Measurements from ENCODE around the gene FGF12. TPM values are rescaled to one million over a fixed set of nuclear protein-coding genes. Genes with fewer than 3 reads are reported as not detected.

FGF12 gene
- total RNA-seq, 1 experiment from 2014 or later, result 0.07 TPM

DNA sequence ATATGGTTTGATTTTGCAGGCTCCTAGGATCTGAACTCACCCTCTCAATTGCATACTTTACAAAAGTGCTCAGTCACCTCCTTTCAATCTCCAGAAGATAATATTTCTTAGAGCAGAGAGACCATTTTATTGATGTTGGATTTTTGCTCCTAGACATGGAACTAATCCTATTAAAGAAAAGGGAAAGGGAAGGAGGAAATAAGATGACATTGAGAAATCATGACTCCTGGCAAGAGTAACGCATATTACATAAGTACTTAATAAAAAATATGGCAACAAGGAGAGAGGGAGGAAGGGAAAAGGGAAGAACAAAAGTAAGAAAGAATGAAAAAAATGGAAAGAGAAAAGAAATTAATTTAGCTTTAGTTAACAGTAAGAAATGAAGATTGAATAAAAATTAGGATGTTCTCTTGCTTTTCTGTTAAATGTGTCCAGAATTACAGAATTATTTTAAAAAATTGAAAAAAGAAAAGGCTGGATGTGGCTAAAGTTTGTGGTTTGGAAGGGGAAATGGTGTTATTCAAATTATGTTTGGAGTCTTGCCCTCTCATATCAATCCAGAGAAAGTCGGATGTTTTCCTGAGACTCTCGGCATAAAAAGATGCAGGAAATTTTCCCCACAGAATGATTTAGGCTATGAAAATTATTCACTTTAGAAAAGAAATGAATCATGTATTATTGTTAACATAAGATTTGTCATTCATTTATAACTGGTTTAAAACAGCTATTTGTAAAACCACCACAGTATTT is 474.0 kb downstream of the FGF12 start:
- Histone ChIP-seq H3K79me2 (ENCODE audit: insufficient read depth, low read length) (no peaks in the 10 kb centered on the region), H2AFZ (ENCODE audit: low read depth, low read length, poor library complexity, severe bottlenecking) (no peak overlapping the region), H3K36me3 (ENCODE audit: control insufficient read depth in 1 of 2, insufficient read depth in 2 of 2, low read length in 2 of 2) (no peaks in the 10 kb centered on the region), H3K9me3 (ENCODE audit: control insufficient read depth in 1 of 2, insufficient read depth in 1 of 2, low read depth in 1 of 2, low read length in 2 of 2) (no peaks in the 10 kb centered on the region), H3K4me1 (ENCODE audit: control insufficient read depth in 1 of 2, insufficient read depth in 2 of 2, low read length in 2 of 2) (no peaks in the 10 kb centered on the region), H3K27me3 (ENCODE audit: insufficient read depth, low read length) (peaks cover 17% of the 10 kb centered on the region), H4K20me1 (ENCODE audit: insufficient read depth) (no peaks in the 10 kb centered on the region; the same call in 1 of the 2 replicates), H3K9me2 (ENCODE audit: insufficient read depth) (no peaks in the 10 kb centered on the region), H3K9ac (ENCODE audit: low read length) (no peak overlapping the region), H3K4me3 (replicated peaks in 1 of 2; ENCODE audit: low read depth in 1 of 2, low read length in 2 of 2) (no peak overlapping the region), H3K27ac (ENCODE audit: low read depth, low read length) (no peak overlapping the region), H3K4me2 (ENCODE audit: low read length) (no peak overlapping the region)
- DNase-seq (ENCODE audit: low read depth, low spot score), result no peak
- POLR2A ChIA-PET, result no interaction called here
- no peak for ATAC-seq
- intact Hi-C loops (cut with micrococcal nuclease), result no loop called here
- RAD21 ChIA-PET (ENCODE audit: low non-redundant PET in 1 of 2, low total read pairs in 2 of 2, uncharacterized antibody in 2 of 2, unreplicated experiment in 2 of 2), result no interaction called here
- BruUV-seq (replicated peaks), result no TSS peak
- no peak for TF ChIP-seq SIN3A (IDR thresholded peaks at IDR 0.05; ENCODE audit: low read depth)
- TF ChIP-seq YY1 (IDR thresholded peaks at IDR 0.05; ENCODE audit: extremely low read depth, insufficient replicate concordance, low read depth, low read length), result no peak
- TF ChIP-seq, protein P1, sequence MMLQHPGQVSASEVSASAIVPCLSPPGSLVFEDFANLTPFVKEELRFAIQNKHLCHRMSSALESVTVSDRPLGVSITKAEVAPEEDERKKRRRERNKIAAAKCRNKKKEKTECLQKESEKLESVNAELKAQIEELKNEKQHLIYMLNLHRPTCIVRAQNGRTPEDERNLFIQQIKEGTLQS (IDR thresholded peaks at IDR 0.05), result no peak
- no peak for TF ChIP-seq POLR2AphosphoS5 (IDR thresholded peaks at IDR 0.05; ENCODE audit: low read depth, low read length)
- TF ChIP-seq CBX3 (IDR thresholded peaks at IDR 0.05; ENCODE audit: low read depth), result no peak
- TF ChIP-seq ELF1 (IDR thresholded peaks at IDR 0.05; ENCODE audit: borderline replicate concordance, low read depth), result no peak
- no peak for TF ChIP-seq ZFX (IDR thresholded peaks at IDR 0.05)
- TF ChIP-seq, protein P2, sequence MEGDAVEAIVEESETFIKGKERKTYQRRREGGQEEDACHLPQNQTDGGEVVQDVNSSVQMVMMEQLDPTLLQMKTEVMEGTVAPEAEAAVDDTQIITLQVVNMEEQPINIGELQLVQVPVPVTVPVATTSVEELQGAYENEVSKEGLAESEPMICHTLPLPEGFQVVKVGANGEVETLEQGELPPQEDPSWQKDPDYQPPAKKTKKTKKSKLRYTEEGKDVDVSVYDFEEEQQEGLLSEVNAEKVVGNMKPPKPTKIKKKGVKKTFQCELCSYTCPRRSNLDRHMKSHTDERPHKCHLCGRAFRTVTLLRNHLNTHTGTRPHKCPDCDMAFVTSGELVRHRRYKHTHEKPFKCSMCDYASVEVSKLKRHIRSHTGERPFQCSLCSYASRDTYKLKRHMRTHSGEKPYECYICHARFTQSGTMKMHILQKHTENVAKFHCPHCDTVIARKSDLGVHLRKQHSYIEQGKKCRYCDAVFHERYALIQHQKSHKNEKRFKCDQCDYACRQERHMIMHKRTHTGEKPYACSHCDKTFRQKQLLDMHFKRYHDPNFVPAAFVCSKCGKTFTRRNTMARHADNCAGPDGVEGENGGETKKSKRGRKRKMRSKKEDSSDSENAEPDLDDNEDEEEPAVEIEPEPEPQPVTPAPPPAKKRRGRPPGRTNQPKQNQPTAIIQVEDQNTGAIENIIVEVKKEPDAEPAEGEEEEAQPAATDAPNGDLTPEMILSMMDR (IDR thresholded peaks at IDR 0.05 in 2 of 3, conservative IDR thresholded peaks at IDR 0.05 in 1 of 3; ENCODE audit: borderline replicate concordance in 1 of 3, insufficient read depth in 1 of 3, low read depth in 2 of 3, low read length in 2 of 3), result no peak
- TF ChIP-seq EZH2 (IDR thresholded peaks at IDR 0.05), result no peak
- TF ChIP-seq CEBPB (IDR thresholded peaks at IDR 0.05; ENCODE audit: low read depth), result no peak
- CTCF ChIA-PET, result no interaction called here
